ENCODE data around the gene RHCE. TPM values are rescaled to one million over a fixed set of nuclear protein-coding genes. Genes with fewer than 3 reads are reported as not detected.

The RHCE gene
- total and polyA plus RNA-seq, 9 of the 15 experiments (the other 6 are each of a cell fraction or from before 2014, with no cell fraction given) = 5.4 to 31.5 (median 12.6) TPM

GRCh38 chr1:25430073-25430966, 9.7 kb upstream of the RHCE start, which contains the start of gene MACO1 (continued):
- TF ChIP-seq KDM4B (IDR thresholded peaks at IDR 0.05; ENCODE audit: borderline replicate concordance in 2 of 2, low read depth in 1 of 2) (peak in 1 of 2 experiments; percentile 49; a peak in 1 of 4 replicates), KLF16 (IDR thresholded peaks at IDR 0.05) (no peak), HINFP (tag; conservative IDR thresholded peaks at IDR 0.05; ENCODE audit: low read depth) (no peak), ZNF586 (CRISPR knock-in tag; conservative IDR thresholded peaks at IDR 0.05) (no peak), RBM39 (optimal IDR thresholded peaks at IDR 0.05; ENCODE audit: low read depth, low read length) (no peak), MLX (CRISPR knock-in tag; conservative IDR thresholded peaks at IDR 0.05) (0 out of 4 replicates have a peak, but pooled peaks of 1 of the 2 experiments have one; percentile 44), ZNF165 (CRISPR knock-in tag; IDR thresholded peaks at IDR 0.05; ENCODE audit: borderline replicate concordance) (no peak), ZC3H4 (CRISPR knock-in tag; IDR thresholded peaks at IDR 0.05; ENCODE audit: borderline replicate concordance) (peak; percentile 85; the same call in 1 of the 2 replicates), ZSCAN32 (CRISPR knock-in tag; IDR thresholded peaks at IDR 0.05) (no peak), PHB (CRISPR knock-in tag; IDR thresholded peaks at IDR 0.05) (no peak), ASH1L (IDR thresholded peaks at IDR 0.05; ENCODE audit: borderline replicate concordance, low read depth, partially characterized antibody) (peak; percentile 98), CBX3 (IDR thresholded peaks at IDR 0.05; ENCODE audit: borderline replicate concordance in 1 of 2, low read length in 2 of 2) (peak in 1 of 2 experiments; percentile 74; a peak in 1 of 3 replicates), HMBOX1 (IDR thresholded peaks at IDR 0.05) (no peak), MAFK (IDR thresholded peaks at IDR 0.05; ENCODE audit: low read length) (peak; percentile 19; the same call in 1 of the 2 replicates), FOXP4 (CRISPR knock-in tag; IDR thresholded peaks at IDR 0.05; ENCODE audit: borderline replicate concordance) (peak; percentile 61; the same call in 1 of the 2 replicates), TAF1 (IDR thresholded peaks at IDR 0.05; ENCODE audit: control insufficient read depth, extremely low read depth, insufficient read depth, low read length, severe bottlenecking) (peak; percentile 100), ZNF644 (tag; IDR thresholded peaks at IDR 0.05; ENCODE audit: low read depth) (no peak), ZBTB26 (CRISPR knock-in tag; IDR thresholded peaks at IDR 0.05) (no peak), SLC30A9 (CRISPR knock-in tag; IDR thresholded peaks at IDR 0.05) (0 out of 2 replicates have a peak, but pooled peaks have one; percentile 10)

Measured in K562 (cell line).